HEK293 (cell line): ENCODE data around the gene SUSD3.

Experiments used
- KLF10 ChIP-seq: fragments of 450-650 bp; IDR thresholded peaks from 2 replicates; pipeline ENCODE4 v1.5.1; 2018; ENCODE audit warnings: missing biosample characterization, mild to moderate bottlenecking, missing genetic modification characterization
- REPIN1 ChIP-seq: fragments of 450-650 bp; formaldehyde crosslinking; IDR thresholded peaks from 2 replicates; pipeline ENCODE4 v1.5.1; 2017; ENCODE audit warnings: missing biosample characterization, missing genetic modification characterization, low read depth
- ZBTB7A ChIP-seq: fragments of 450-650 bp; formaldehyde crosslinking; IDR thresholded peaks from 2 replicates; pipeline ENCODE4 v1.5.1; 2016; ENCODE audit warnings: low read depth, missing biosample characterization, missing genetic modification characterization
- ZNF350 ChIP-seq: fragments of 450-650 bp; formaldehyde crosslinking; IDR thresholded peaks from 2 replicates; pipeline ENCODE4 v1.5.0; 2017; ENCODE audit warnings: missing biosample characterization, mild to moderate bottlenecking, missing genetic modification characterization
- ZNF530 ChIP-seq: fragments of 450-650 bp; formaldehyde crosslinking; IDR thresholded peaks from 2 replicates; pipeline ENCODE4 v1.5.1; 2016; ENCODE audit warnings: low read depth, missing biosample characterization, missing genetic modification characterization
- TF ChIP-seq, protein P1 (sequence below): fragments of 450-650 bp; formaldehyde crosslinking; IDR thresholded peaks from 2 replicates; pipeline ENCODE4 v1.5.1; 2016; ENCODE audit warnings: missing biosample characterization, missing genetic modification characterization
- TF ChIP-seq, protein P2 (sequence below): fragments of 450-650 bp; formaldehyde crosslinking; IDR thresholded peaks from 2 replicates; pipeline ENCODE4 v1.5.1; 2016; ENCODE audit warnings: missing biosample characterization, missing genetic modification characterization
- TF ChIP-seq, protein P3 (sequence below): fragments of 450-650 bp; formaldehyde crosslinking; optimal IDR thresholded peaks from 2 replicates; pipeline ENCODE3; 2016; ENCODE audit warnings: missing biosample characterization, mild to moderate bottlenecking, missing genetic modification characterization
- TF ChIP-seq, protein P4 (sequence below): fragments of 450-650 bp; formaldehyde crosslinking; conservative IDR thresholded peaks from 2 replicates; pipeline ENCODE4 v1.5.1; 2016; ENCODE audit warnings: low read depth, missing biosample characterization, missing genetic modification characterization
- TF ChIP-seq, protein P5 (sequence below): fragments of 450-650 bp; formaldehyde crosslinking; IDR thresholded peaks from 2 replicates; pipeline ENCODE4 v1.5.1; 2016; ENCODE audit warnings: missing biosample characterization, missing genetic modification characterization

DNA sequence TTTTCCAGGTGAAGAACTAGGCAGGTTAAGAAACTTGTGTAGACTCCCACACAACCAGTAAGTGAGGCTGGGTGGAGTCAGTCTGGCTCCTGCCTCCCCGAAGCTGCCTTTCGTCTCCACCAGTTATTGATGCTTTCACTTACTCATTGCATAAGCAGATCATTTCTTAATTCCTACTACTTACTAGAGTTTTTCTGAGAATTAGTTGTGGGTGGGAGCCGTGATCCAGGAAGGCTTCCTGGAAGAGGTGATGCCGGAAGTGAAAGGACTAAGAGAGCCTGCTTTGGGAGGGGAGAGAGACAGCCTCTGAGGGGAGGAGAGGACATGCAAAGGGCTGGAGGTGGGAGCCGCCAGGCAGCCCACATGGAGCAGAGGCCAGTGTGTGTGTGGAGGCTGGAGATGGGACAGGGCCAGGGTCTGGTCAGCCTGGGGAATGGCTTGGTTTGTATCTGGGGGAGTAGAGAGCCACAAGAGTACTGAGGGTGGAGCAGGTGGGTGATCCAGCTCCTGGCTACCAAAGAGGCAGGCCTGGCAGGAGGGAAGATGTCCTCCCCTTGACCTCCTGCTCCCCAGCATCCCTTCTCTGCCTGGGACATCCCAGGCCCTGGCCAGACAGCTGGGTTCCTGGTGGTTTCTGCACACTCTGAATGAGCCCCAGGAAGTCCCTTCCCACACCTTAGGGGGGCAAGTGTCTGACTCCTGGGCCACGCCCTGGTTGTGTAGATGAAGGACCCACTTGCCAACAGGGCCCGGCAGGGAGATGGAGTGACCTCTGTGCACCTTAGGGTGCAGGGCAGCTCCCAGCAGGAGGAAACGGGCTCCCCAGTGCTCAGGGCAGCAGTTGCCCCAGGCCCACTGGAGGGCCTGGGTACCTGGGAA lies 25.3 kb downstream of the SUSD3 start:
- TF ChIP-seq, protein P1, sequence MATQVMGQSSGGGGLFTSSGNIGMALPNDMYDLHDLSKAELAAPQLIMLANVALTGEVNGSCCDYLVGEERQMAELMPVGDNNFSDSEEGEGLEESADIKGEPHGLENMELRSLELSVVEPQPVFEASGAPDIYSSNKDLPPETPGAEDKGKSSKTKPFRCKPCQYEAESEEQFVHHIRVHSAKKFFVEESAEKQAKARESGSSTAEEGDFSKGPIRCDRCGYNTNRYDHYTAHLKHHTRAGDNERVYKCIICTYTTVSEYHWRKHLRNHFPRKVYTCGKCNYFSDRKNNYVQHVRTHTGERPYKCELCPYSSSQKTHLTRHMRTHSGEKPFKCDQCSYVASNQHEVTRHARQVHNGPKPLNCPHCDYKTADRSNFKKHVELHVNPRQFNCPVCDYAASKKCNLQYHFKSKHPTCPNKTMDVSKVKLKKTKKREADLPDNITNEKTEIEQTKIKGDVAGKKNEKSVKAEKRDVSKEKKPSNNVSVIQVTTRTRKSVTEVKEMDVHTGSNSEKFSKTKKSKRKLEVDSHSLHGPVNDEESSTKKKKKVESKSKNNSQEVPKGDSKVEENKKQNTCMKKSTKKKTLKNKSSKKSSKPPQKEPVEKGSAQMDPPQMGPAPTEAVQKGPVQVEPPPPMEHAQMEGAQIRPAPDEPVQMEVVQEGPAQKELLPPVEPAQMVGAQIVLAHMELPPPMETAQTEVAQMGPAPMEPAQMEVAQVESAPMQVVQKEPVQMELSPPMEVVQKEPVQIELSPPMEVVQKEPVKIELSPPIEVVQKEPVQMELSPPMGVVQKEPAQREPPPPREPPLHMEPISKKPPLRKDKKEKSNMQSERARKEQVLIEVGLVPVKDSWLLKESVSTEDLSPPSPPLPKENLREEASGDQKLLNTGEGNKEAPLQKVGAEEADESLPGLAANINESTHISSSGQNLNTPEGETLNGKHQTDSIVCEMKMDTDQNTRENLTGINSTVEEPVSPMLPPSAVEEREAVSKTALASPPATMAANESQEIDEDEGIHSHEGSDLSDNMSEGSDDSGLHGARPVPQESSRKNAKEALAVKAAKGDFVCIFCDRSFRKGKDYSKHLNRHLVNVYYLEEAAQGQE: no peak
- TF ChIP-seq, protein P2, sequence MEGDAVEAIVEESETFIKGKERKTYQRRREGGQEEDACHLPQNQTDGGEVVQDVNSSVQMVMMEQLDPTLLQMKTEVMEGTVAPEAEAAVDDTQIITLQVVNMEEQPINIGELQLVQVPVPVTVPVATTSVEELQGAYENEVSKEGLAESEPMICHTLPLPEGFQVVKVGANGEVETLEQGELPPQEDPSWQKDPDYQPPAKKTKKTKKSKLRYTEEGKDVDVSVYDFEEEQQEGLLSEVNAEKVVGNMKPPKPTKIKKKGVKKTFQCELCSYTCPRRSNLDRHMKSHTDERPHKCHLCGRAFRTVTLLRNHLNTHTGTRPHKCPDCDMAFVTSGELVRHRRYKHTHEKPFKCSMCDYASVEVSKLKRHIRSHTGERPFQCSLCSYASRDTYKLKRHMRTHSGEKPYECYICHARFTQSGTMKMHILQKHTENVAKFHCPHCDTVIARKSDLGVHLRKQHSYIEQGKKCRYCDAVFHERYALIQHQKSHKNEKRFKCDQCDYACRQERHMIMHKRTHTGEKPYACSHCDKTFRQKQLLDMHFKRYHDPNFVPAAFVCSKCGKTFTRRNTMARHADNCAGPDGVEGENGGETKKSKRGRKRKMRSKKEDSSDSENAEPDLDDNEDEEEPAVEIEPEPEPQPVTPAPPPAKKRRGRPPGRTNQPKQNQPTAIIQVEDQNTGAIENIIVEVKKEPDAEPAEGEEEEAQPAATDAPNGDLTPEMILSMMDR (tag by site-specific recombination): no peak
- TF ChIP-seq ZNF530 (tag by site-specific recombination): no peak
- no peak for TF ChIP-seq KLF10 (tag by site-specific recombination)
- TF ChIP-seq, protein P3, sequence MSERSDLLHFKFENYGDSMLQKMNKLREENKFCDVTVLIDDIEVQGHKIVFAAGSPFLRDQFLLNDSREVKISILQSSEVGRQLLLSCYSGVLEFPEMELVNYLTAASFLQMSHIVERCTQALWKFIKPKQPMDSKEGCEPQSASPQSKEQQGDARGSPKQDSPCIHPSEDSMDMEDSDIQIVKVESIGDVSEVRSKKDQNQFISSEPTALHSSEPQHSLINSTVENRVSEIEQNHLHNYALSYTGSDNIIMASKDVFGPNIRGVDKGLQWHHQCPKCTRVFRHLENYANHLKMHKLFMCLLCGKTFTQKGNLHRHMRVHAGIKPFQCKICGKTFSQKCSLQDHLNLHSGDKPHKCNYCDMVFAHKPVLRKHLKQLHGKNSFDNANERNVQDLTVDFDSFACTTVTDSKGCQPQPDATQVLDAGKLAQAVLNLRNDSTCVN (tag by site-specific recombination): no peak
- TF ChIP-seq ZBTB7A (tag by site-specific recombination): no peak
- TF ChIP-seq, protein P4, sequence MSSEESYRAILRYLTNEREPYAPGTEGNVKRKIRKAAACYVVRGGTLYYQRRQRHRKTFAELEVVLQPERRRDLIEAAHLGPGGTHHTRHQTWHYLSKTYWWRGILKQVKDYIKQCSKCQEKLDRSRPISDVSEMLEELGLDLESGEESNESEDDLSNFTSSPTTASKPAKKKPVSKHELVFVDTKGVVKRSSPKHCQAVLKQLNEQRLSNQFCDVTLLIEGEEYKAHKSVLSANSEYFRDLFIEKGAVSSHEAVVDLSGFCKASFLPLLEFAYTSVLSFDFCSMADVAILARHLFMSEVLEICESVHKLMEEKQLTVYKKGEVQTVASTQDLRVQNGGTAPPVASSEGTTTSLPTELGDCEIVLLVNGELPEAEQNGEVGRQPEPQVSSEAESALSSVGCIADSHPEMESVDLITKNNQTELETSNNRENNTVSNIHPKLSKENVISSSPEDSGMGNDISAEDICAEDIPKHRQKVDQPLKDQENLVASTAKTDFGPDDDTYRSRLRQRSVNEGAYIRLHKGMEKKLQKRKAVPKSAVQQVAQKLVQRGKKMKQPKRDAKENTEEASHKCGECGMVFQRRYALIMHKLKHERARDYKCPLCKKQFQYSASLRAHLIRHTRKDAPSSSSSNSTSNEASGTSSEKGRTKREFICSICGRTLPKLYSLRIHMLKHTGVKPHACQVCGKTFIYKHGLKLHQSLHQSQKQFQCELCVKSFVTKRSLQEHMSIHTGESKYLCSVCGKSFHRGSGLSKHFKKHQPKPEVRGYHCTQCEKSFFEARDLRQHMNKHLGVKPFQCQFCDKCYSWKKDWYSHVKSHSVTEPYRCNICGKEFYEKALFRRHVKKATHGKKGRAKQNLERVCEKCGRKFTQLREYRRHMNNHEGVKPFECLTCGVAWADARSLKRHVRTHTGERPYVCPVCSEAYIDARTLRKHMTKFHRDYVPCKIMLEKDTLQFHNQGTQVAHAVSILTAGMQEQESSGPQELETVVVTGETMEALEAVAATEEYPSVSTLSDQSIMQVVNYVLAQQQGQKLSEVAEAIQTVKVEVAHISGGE (tag by site-specific recombination): no peak
- no peak for TF ChIP-seq REPIN1 (tag by site-specific recombination)
- TF ChIP-seq ZNF350: no peak
- TF ChIP-seq, protein P5, sequence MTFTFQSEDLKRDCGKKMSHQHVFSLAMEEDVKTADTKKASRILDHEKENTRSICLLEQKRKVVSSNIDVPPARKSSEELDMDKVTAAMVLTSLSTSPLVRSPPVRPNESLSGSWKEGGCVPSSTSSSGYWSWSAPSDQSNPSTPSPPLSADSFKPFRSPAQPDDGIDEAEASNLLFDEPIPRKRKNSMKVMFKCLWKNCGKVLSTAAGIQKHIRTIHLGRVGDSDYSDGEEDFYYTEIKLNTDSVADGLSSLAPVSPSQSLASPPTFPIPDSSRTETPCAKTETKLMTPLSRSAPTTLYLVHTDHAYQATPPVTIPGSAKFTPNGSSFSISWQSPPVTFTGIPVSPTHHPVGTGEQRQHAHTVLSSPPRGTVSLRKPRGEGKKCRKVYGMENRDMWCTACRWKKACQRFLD: no peak
